Epithelial cell of esophagus (primary cell): ENCODE results near the gene DAG1.

ENCODE experiments used
- DNase-seq: peaks from one replicate; pipeline ENCODE4 v3.0.0; 2010; ENCODE audit warnings: low read depth
- H3K4me3 ChIP-seq: 2 replicates; pipeline ENCODE4 v1.5.1; 2011; ENCODE audit warnings: mild to moderate bottlenecking, low read length, control low read depth
- CTCF ChIP-seq: IDR thresholded peaks from 2 replicates; pipeline ENCODE4 v1.5.1; 2011; ENCODE audit warnings: low read depth, mild to moderate bottlenecking, low read length, control low read depth, inconsistent platforms; ENCODE audit not compliant: insufficient read depth; ENCODE audit errors: missing control alignments

The DAG1 gene

GRCh38 chr3:49529567-49529966 lies 59.5 kb downstream of the DAG1 start:
- no peak for DNase-seq
- H3K4me3 ChIP-seq, result no peak overlapping the region
- no peak for TF ChIP-seq CTCF

GRCh38 chr3:49530231-49530630 lies 60.2 kb downstream of the DAG1 start:
- no peak for TF ChIP-seq CTCF
- no peak overlapping the region for H3K4me3 ChIP-seq

GRCh38 chr3:49530701-49531100 lies 60.6 kb downstream of the DAG1 start:
- no peak for DNase-seq
- no peak for TF ChIP-seq CTCF
- no peak overlapping the region for H3K4me3 ChIP-seq

More at GRCh38 chr3:49530231-49530630, 60.2 kb downstream of the DAG1 start:
- DNase-seq, result no peak

- TF ChIP-seq CTCF, result no peak
- no peak overlapping the region for H3K4me3 ChIP-seq
- no peak for DNase-seq
Measured at GRCh38 chr3:49531218-49531617, 61.2 kb downstream of the DAG1 start.

- no peak for TF ChIP-seq CTCF
- DNase-seq, result no peak
- no peak overlapping the region for H3K4me3 ChIP-seq
Measured at GRCh38 chr3:49531715-49532114, 61.6 kb downstream of the DAG1 start.

GRCh38 chr3:49533031-49533430 lies 63.0 kb downstream of the DAG1 start:
- no peak for DNase-seq
- H3K4me3 ChIP-seq, result no peak overlapping the region
- no peak for TF ChIP-seq CTCF

GRCh38 chr3:49533786-49534519 lies 63.9 kb downstream of the DAG1 start:
- no peak for DNase-seq
- TF ChIP-seq CTCF, result no peak
- H3K4me3 ChIP-seq, result no peak overlapping the region
